SK-N-SH treated with all-trans-retinoic acid at 6 μM for 48 hours (cell line): ENCODE results near the gene ASCL5.

ENCODE experiments used
- ATAC-seq: fragments of 200-7000 bp; cut with Tn5 transposase; 3 replicates; pipeline ENCODE4 v1.9.1; 2020; ENCODE audit warnings: mild to moderate bottlenecking, moderate library complexity
- ARNTL ChIP-seq: fragments of 450-650 bp; formaldehyde crosslinking; IDR thresholded peaks from 2 replicates; pipeline ENCODE4 v1.5.0; 2020; ENCODE audit warnings: low read depth, mild to moderate bottlenecking, moderate library complexity, borderline replicate concordance
- BACH2 ChIP-seq: fragments of 250-450 bp; sonication (Bioruptor Pico); IDR thresholded peaks from 2 replicates; pipeline ENCODE4 v1.9.0; 2021; ENCODE audit warnings: mild to moderate bottlenecking, borderline replicate concordance
- CSDC2 ChIP-seq: fragments of 250-450 bp; sonication (Bioruptor Pico); IDR thresholded peaks from 2 replicates; pipeline ENCODE4 v1.5.0; 2020; ENCODE audit warnings: mild to moderate bottlenecking, moderate library complexity
- CSRNP3 ChIP-seq: fragments of 250-450 bp; sonication (Bioruptor Pico); IDR thresholded peaks from 2 replicates; pipeline ENCODE4 v1.5.1; 2021; ENCODE audit warnings: mild to moderate bottlenecking, moderate library complexity
- GLIS3 ChIP-seq: fragments of 250-450 bp; sonication (Bioruptor Pico); IDR thresholded peaks from 2 replicates; pipeline ENCODE4 v1.5.0; 2020; ENCODE audit warnings: mild to moderate bottlenecking, moderate library complexity
- ISL1 ChIP-seq: fragments of 250-450 bp; sonication (Bioruptor Pico); IDR thresholded peaks from 2 replicates; pipeline ENCODE4 v2.1.2; 2022; ENCODE audit warnings: mild to moderate bottlenecking, moderate library complexity
- OSR1 ChIP-seq: fragments of 250-450 bp; sonication (Bioruptor Pico); IDR thresholded peaks from 2 replicates; pipeline ENCODE4 v1.8.0; 2022; ENCODE audit warnings: moderate library complexity, mild to moderate bottlenecking, inconsistent platforms
- PPARA ChIP-seq: fragments of 250-450 bp; sonication (Bioruptor Pico); IDR thresholded peaks from 2 replicates; pipeline ENCODE4 v1.5.0; 2020; ENCODE audit warnings: mild to moderate bottlenecking, borderline replicate concordance
- RARB ChIP-seq: fragments of 250-450 bp; sonication (Bioruptor Pico); IDR thresholded peaks from 2 replicates; pipeline ENCODE4 v1.8.0; 2021; ENCODE audit warnings: mild to moderate bottlenecking, moderate library complexity
- TOX ChIP-seq: fragments of 250-450 bp; sonication (Bioruptor Pico); IDR thresholded peaks from 2 replicates; pipeline ENCODE4 v1.8.0; 2021; ENCODE audit warnings: mild to moderate bottlenecking, moderate library complexity, borderline replicate concordance
- TSHZ2 ChIP-seq: fragments of 250-450 bp; sonication (Bioruptor Pico); IDR thresholded peaks from 2 replicates; pipeline ENCODE4 v1.5.0; 2020; ENCODE audit warnings: mild to moderate bottlenecking, moderate library complexity
- ZC3H10 ChIP-seq: fragments of 250-450 bp; sonication (Bioruptor Pico); IDR thresholded peaks from 2 replicates; pipeline ENCODE4 v1.5.1; 2021; ENCODE audit warnings: mild to moderate bottlenecking, moderate library complexity
- ZFP30 ChIP-seq: fragments of 450-650 bp; formaldehyde crosslinking; IDR thresholded peaks from 2 replicates; pipeline ENCODE4 v1.5.0; 2022; ENCODE audit warnings: mild to moderate bottlenecking, moderate library complexity
- ZNF565 ChIP-seq: fragments of 450-650 bp; formaldehyde crosslinking; conservative IDR thresholded peaks from 2 replicates; pipeline ENCODE4 v1.5.0; 2020; ENCODE audit warnings: low read depth, mild to moderate bottlenecking, moderate library complexity
- ZNF70 ChIP-seq: fragments of 450-650 bp; formaldehyde crosslinking; IDR thresholded peaks from 2 replicates; pipeline ENCODE4 v1.5.0; 2020; ENCODE audit warnings: mild to moderate bottlenecking, moderate library complexity
- ZNF8 ChIP-seq: fragments of 450-650 bp; formaldehyde crosslinking; IDR thresholded peaks from 2 replicates; pipeline ENCODE4 v1.5.0; 2020; ENCODE audit warnings: mild to moderate bottlenecking, moderate library complexity
- TF ChIP-seq, protein P1 (sequence below): fragments of 250-450 bp; sonication (Bioruptor Pico); IDR thresholded peaks from 2 replicates; pipeline ENCODE4 v1.5.1; 2020; ENCODE audit warnings: low read depth, mild to moderate bottlenecking, moderate library complexity
- TF ChIP-seq, protein P2 (sequence below): fragments of 250-450 bp; sonication (Bioruptor Pico); IDR thresholded peaks from 2 replicates; pipeline ENCODE4 v1.8.0; 2021; ENCODE audit warnings: low read depth, mild to moderate bottlenecking, moderate library complexity, borderline replicate concordance

The ASCL5 gene

GRCh38 chr1:201094832-201095231 lies 32.2 kb downstream of the ASCL5 start:
- ATAC-seq, result no peak
- TF ChIP-seq CSRNP3 (CRISPR knock-in tag), result no peak
- TF ChIP-seq ZNF565 (CRISPR knock-in tag), result no peak
- TF ChIP-seq ZNF8 (CRISPR knock-in tag), result no peak
- TF ChIP-seq, protein P1, sequence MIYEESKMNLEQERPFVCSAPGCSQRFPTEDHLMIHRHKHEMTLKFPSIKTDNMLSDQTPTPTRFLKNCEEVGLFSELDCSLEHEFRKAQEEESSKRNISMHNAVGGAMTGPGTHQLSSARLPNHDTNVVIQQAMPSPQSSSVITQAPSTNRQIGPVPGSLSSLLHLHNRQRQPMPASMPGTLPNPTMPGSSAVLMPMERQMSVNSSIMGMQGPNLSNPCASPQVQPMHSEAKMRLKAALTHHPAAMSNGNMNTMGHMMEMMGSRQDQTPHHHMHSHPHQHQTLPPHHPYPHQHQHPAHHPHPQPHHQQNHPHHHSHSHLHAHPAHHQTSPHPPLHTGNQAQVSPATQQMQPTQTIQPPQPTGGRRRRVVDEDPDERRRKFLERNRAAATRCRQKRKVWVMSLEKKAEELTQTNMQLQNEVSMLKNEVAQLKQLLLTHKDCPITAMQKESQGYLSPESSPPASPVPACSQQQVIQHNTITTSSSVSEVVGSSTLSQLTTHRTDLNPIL (CRISPR knock-in tag), result no peak
- TF ChIP-seq, protein P2, sequence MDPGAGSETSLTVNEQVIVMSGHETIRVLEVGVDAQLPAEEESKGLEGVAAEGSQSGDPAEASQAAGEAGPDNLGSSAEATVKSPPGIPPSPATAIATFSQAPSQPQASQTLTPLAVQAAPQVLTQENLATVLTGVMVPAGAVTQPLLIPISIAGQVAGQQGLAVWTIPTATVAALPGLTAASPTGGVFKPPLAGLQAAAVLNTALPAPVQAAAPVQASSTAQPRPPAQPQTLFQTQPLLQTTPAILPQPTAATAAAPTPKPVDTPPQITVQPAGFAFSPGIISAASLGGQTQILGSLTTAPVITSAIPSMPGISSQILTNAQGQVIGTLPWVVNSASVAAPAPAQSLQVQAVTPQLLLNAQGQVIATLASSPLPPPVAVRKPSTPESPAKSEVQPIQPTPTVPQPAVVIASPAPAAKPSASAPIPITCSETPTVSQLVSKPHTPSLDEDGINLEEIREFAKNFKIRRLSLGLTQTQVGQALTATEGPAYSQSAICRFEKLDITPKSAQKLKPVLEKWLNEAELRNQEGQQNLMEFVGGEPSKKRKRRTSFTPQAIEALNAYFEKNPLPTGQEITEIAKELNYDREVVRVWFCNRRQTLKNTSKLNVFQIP (CRISPR knock-in tag), result no peak
- no peak for TF ChIP-seq ZC3H10
- TF ChIP-seq GLIS3, result no peak
- TF ChIP-seq OSR1 (CRISPR knock-in tag), result no peak
- no peak for TF ChIP-seq RARB
- TF ChIP-seq TSHZ2 (CRISPR knock-in tag), result no peak
- no peak for TF ChIP-seq TOX
- TF ChIP-seq ZFP30, result no peak
- TF ChIP-seq ARNTL (CRISPR knock-in tag), result no peak
- no peak for TF ChIP-seq ZNF70 (CRISPR knock-in tag)

- ATAC-seq, result no peak
- TF ChIP-seq ZC3H10 (no peak), ZNF565 (CRISPR knock-in tag) (no peak), CSRNP3 (CRISPR knock-in tag) (no peak), PPARA (CRISPR knock-in tag) (no peak), ARNTL (CRISPR knock-in tag) (no peak), ZNF70 (CRISPR knock-in tag) (no peak), TOX (no peak), OSR1 (CRISPR knock-in tag) (no peak), ISL1 (CRISPR knock-in tag) (no peak), GLIS3 (no peak), ZNF8 (CRISPR knock-in tag) (no peak)
- TF ChIP-seq, protein P2 (CRISPR knock-in tag), result no peak
- TF ChIP-seq, protein P1 (CRISPR knock-in tag), result no peak
These were observed 33.0 kb downstream of the ASCL5 start for GRCh38 chr1:201093962-201094361.

DNA sequence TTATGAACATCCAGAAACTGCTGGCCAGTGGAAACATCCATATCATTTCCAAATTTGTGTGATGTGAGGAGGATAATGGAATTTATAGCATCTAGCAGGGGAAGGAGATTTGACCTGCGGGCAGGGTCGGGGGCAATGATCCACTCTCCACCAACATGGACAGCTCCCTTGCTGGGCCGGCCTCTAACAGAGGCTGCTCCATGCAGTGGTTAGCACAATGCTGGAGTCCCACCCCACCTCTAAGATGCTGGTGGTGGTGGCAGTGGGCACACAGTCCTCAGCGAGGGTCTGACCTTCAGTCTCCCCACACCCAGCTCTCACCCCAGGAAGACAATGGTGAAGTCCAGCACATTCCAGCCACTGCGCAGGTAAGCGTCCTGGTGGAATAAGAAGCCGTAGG lies 33.4 kb downstream of the ASCL5 start:
- ATAC-seq, result no peak
- no peak for TF ChIP-seq CSDC2 (CRISPR knock-in tag)
- no peak for TF ChIP-seq ZC3H10
- TF ChIP-seq GLIS3, result no peak
- no peak for TF ChIP-seq ARNTL (CRISPR knock-in tag)
- TF ChIP-seq BACH2, result no peak
- no peak for TF ChIP-seq ZFP30
- no peak for TF ChIP-seq CSRNP3 (CRISPR knock-in tag)
- TF ChIP-seq ZNF565 (CRISPR knock-in tag), result no peak
- TF ChIP-seq OSR1 (CRISPR knock-in tag), result no peak
- no peak for TF ChIP-seq TSHZ2 (CRISPR knock-in tag)
